Gastrocnemius medialis (tissue), 4 donors: Measurements from ENCODE around the gene KCNH4.

ENCODE experiments used
- POLR2A ChIP-seq, 2 donors: fragments of 450-650 bp; IDR thresholded peaks; one replicate each; pipeline ENCODE4 v1.6.1; 2017; ENCODE audit warnings: antibody characterized with exemption in 2 of 2, mild to moderate bottlenecking in 2 of 2, moderate library complexity in 2 of 2
- TF ChIP-seq, protein P1 (sequence below), 5 experiments: fragments of 450-650 bp in 3 of 5; fragments of 200-600 bp in 2 of 5; sonication (generic) in 2 of 5; IDR thresholded peaks in 4 of 5; conservative IDR thresholded peaks in 1 of 5; 1 replicate in 4 of 5; 2 replicates in 1 of 5; pipeline ENCODE4 v1.5.1; 2016 to 2019; ENCODE audit warnings: antibody characterized with exemption in 5 of 5, mild to moderate bottlenecking in 3 of 5, moderate library complexity in 3 of 5

- TF ChIP-seq, protein P1, sequence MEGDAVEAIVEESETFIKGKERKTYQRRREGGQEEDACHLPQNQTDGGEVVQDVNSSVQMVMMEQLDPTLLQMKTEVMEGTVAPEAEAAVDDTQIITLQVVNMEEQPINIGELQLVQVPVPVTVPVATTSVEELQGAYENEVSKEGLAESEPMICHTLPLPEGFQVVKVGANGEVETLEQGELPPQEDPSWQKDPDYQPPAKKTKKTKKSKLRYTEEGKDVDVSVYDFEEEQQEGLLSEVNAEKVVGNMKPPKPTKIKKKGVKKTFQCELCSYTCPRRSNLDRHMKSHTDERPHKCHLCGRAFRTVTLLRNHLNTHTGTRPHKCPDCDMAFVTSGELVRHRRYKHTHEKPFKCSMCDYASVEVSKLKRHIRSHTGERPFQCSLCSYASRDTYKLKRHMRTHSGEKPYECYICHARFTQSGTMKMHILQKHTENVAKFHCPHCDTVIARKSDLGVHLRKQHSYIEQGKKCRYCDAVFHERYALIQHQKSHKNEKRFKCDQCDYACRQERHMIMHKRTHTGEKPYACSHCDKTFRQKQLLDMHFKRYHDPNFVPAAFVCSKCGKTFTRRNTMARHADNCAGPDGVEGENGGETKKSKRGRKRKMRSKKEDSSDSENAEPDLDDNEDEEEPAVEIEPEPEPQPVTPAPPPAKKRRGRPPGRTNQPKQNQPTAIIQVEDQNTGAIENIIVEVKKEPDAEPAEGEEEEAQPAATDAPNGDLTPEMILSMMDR (IDR thresholded peaks at IDR 0.05 in 4 of 5, conservative IDR thresholded peaks at IDR 0.05 in 1 of 5) = no peak
- no peak for TF ChIP-seq POLR2A (IDR thresholded peaks at IDR 0.05)
These were observed 66.8 kb downstream of the KCNH4 start for GRCh38 chr17:42114118-42114517.
